ENCODE data around the gene RPH3AL.

Gene RPH3AL

DNA sequence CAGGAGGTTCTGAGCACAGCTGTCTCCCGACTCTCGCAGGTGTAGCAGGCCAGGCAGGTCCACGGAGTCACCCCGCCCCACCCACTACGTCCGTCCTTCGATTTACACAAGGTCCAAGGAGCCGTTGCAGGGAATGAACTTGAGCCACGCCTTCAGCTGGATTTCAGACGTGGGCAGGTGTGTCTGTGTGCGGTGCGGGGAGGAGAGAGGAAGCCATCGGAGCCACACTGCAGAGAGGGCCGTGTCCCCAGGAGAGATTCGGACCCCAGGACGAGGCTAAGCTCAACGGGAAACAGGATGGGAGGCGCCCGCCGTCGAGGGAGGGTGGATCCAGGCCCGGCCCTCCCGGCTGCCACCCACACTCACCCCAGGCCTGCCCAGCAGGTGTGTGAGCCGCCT, 50.3 kb downstream of the RPH3AL start:
- H3K4me3 ChIP-seq (ENCODE audit: low read depth, low read length), result no peak overlapping the region
- TF ChIP-seq, protein P1, sequence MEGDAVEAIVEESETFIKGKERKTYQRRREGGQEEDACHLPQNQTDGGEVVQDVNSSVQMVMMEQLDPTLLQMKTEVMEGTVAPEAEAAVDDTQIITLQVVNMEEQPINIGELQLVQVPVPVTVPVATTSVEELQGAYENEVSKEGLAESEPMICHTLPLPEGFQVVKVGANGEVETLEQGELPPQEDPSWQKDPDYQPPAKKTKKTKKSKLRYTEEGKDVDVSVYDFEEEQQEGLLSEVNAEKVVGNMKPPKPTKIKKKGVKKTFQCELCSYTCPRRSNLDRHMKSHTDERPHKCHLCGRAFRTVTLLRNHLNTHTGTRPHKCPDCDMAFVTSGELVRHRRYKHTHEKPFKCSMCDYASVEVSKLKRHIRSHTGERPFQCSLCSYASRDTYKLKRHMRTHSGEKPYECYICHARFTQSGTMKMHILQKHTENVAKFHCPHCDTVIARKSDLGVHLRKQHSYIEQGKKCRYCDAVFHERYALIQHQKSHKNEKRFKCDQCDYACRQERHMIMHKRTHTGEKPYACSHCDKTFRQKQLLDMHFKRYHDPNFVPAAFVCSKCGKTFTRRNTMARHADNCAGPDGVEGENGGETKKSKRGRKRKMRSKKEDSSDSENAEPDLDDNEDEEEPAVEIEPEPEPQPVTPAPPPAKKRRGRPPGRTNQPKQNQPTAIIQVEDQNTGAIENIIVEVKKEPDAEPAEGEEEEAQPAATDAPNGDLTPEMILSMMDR (IDR thresholded peaks at IDR 0.05; ENCODE audit: borderline replicate concordance, insufficient read depth, low read depth, low read length), result no peak

DNA sequence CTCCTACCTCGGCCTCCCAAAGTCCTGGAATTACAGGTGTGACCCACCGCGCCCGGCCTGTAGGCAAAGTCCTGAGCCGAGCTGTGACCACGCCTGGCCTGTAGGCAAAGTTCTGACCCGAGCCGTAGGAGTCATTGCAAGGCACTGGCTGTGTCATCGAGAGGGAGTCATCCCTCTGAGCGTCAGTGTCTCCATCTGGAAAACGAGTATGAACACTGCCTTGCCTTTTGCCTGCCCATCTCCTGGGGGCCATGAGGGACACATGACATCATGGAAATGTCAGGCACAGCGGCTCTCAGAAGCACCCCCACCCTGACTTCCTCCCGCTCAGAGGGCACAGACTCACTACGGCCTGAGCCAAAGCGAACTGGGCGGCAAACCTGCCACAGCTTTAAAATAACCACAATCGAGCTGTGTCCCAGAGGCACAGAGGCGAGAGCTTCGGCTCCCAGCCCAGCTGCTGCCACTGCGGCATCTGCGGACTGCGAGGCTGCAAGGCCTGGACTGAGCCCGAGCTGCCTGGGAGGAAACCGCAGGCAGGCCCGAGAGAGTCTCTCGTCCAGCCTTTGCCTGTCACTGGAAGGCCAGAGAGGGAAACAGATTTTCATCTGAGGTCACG, 50.8 kb downstream of the RPH3AL start:
- TF ChIP-seq, protein P1 (IDR thresholded peaks at IDR 0.05; ENCODE audit: borderline replicate concordance, insufficient read depth, low read depth, low read length), result no peak

DNA sequence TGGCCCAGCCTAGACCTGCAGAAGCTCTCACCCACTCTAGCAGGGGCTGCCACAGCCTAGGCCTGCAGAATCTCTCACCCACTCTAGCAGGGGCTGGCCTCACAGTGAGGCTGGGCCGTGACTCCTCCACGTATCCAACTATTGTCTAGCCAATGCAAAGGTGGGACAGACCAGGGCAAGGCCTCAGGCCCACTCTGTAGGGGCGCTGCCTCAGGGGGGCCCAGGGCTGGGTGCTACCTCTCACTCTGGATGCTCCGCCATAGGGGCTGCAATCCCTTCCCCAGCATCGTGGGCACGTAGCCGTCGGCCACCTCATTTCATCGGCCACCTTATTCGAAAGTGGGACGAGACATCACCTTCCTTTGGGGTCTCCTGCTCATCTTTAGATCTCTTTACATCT, 51.7 kb downstream of the RPH3AL start:
- TF ChIP-seq, protein P1 (IDR thresholded peaks at IDR 0.05; ENCODE audit: borderline replicate concordance, insufficient read depth, low read depth, low read length), result no peak
- H3K4me3 ChIP-seq (ENCODE audit: low read depth, low read length), result no peak overlapping the region

More for the DNA sequence above, 50.8 kb downstream of the RPH3AL start:
- H3K4me3 ChIP-seq (ENCODE audit: low read depth, low read length), result no peak overlapping the region

DNA sequence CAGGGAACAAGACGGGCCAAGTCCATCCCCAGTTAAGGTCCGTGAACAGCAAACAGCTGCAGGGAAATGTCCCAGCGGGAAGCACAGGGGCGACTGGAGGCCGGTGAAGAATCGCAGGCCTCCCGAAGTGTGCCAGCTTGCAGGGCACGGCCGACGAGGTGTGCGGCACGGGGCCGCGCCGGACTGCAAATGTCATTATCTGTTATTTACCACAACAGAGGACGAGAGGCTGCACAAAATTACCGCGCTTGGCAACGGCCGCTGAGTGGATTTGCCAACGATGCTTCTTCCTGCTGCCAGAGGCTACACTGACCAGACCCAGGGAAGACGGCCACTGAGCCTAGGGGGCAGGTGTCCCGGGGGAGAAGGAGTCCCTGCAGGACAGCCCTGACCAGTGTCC, 53.1 kb downstream of the RPH3AL start:
- TF ChIP-seq, protein P1 (IDR thresholded peaks at IDR 0.05; ENCODE audit: borderline replicate concordance, insufficient read depth, low read depth, low read length), result no peak
- no peak overlapping the region for H3K4me3 ChIP-seq (ENCODE audit: low read depth, low read length)

DNA sequence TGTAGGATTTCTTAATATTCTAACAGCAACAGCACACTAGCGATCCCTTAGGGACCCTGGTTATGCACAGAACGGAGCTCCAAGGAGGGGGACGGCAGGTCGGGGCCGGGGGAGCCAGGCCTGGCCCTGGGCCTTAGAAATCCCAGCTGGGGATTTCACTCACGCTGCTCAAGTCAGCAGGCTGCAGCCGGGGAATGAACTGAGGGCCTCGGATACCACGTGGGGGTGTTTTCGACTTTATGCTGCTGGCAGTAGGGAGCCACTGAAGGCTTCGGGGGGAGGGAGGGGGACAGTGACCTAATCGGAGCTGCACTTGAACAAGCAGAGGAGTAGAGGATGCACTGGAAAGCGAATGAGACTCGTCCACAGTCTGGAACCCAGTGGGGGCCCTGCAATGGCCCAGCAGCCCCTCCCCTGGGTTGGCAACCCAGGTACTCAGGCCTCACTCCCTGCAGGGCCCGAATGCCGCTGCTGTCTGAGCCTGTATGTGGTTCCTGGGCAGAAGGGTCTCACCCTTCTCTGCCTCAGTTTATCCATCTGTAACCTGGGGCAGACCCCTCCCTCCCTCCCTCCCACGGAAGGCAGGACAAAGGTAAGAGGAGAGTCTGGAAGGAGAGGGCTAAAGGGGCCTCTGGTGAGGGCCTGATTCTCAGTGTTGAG, 53.7 kb downstream of the RPH3AL start:
- no peak overlapping the region for H3K4me3 ChIP-seq (ENCODE audit: low read depth, low read length)
- TF ChIP-seq, protein P1 (IDR thresholded peaks at IDR 0.05; ENCODE audit: borderline replicate concordance, insufficient read depth, low read depth, low read length), result no peak

DNA sequence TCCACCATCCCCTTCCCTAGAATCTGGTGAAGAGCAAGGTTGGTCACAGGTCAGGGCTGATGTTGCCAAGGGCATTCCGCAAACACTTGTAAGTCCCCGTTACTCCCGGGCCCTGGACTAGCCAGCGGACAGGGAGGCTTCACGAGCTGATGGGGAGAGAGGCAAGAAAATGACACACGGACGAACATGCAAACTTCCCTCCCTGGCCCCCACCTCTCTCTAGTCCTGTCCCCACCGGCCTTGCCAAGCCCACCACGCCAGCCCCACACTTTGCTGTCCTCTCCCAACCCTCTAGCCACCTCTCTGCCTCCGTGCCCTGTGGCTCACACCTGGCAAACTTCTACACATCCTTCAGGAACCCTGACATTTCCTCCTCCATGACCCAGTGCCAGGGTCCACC, 54.8 kb downstream of the RPH3AL start:
- no peak overlapping the region for H3K4me3 ChIP-seq (ENCODE audit: low read depth, low read length)
- TF ChIP-seq, protein P1 (IDR thresholded peaks at IDR 0.05; ENCODE audit: borderline replicate concordance, insufficient read depth, low read depth, low read length), result no peak
